PC-3 (cell line): ENCODE measurements around the gene KLF11. TPM values are rescaled to one million over a fixed set of nuclear protein-coding genes. Genes with fewer than 3 reads are reported as not detected.

Experiments
- ATAC-seq: fragments of 200-7000 bp; cut with Tn5 transposase; 2 replicates; pipeline ENCODE4 v1.9.1; 2020; ENCODE audit warnings: mild to moderate bottlenecking, moderate library complexity
- BruUV-seq: library from RNA; stranded (reverse); fragments of 400-500 nt; replicated peaks from 2 replicates; lab custom pipeline; 2021; lab: Mats Ljungman, UMichigan
- CTCF ChIA-PET: fragments of 300-600 bp; sonication (Branson Sonifier 250); formaldehyde crosslinking; loops from one replicate; lab custom pipeline; 2022; ENCODE audit warnings: antibody characterized with exemption; lab: Charles Lee
- POLR2A ChIA-PET: fragments of 300-600 bp; sonication (Branson Sonifier 250); formaldehyde crosslinking; loops from one replicate; lab custom pipeline; 2022; ENCODE audit warnings: antibody characterized with exemption; ENCODE audit not compliant: unreplicated experiment; lab: Charles Lee
- DNase-seq: peaks from one replicate; pipeline ENCODE4 v3.0.0-alpha.2; 2015
- H2AFZ ChIP-seq: fragments of 300-600 bp; sonication (generic); 2 replicates; pipeline ENCODE4 v1.6.0; 2016; ENCODE audit warnings: antibody characterized with exemption, low read length
- H3F3A ChIP-seq: fragments of 300-600 bp; sonication (generic); one replicate; pipeline ENCODE4 v1.6.0; 2017; ENCODE audit warnings: antibody characterized with exemption, low read length, control low read depth, mild to moderate bottlenecking; ENCODE audit not compliant: unreplicated experiment
- H3K27ac ChIP-seq: fragments of 300-600 bp; sonication (generic); 2 replicates; pipeline ENCODE4 v1.5.1; 2016; ENCODE audit warnings: mild to moderate bottlenecking, low read length
- H3K27me3 ChIP-seq: fragments of 300-600 bp; sonication (generic); 2 replicates; pipeline ENCODE4 v1.6.1; 2016; ENCODE audit warnings: low read length, mixed read lengths
- H3K36me3 ChIP-seq: fragments of 300-600 bp; sonication (generic); 2 replicates; pipeline ENCODE4 v1.6.1; 2016; ENCODE audit warnings: low read depth, mixed run types, low read length, mixed read lengths
- H3K4me1 ChIP-seq: fragments of 300-600 bp; sonication (generic); 2 replicates; pipeline ENCODE4 v1.5.1; 2016; ENCODE audit warnings: low read length; ENCODE audit not compliant: insufficient read depth
- H3K4me2 ChIP-seq: fragments of 300-600 bp; sonication (generic); 2 replicates; pipeline ENCODE4 v1.6.0; 2016; ENCODE audit warnings: low read length
- H3K4me3 ChIP-seq: fragments of 300-600 bp; sonication (generic); 2 replicates; pipeline ENCODE4 v1.5.1; 2016; ENCODE audit warnings: mild to moderate bottlenecking, low read length, mixed read lengths
- H3K79me2 ChIP-seq: fragments of 300-600 bp; sonication (generic); 2 replicates; pipeline ENCODE4 v1.6.1; 2017; ENCODE audit warnings: low read length, mixed read lengths
- H3K9ac ChIP-seq: fragments of 300-600 bp; sonication (generic); 2 replicates; pipeline ENCODE4 v1.6.0; 2016; ENCODE audit warnings: mild to moderate bottlenecking, low read length
- H3K9me2 ChIP-seq: fragments of 300-600 bp; sonication (generic); replicated peaks from 2 replicates; pipeline ENCODE4 v1.6.1; 2016; ENCODE audit warnings: mixed run types, low read length, mixed read lengths
- H3K9me3 ChIP-seq: fragments of 300-600 bp; sonication (generic); 2 replicates; pipeline ENCODE4 v1.6.1; 2016; ENCODE audit warnings: low read length, mixed read lengths
- H4K20me1 ChIP-seq: fragments of 300-600 bp; sonication (generic); 2 replicates; pipeline ENCODE4 v1.6.1; 2016; ENCODE audit warnings: low read length, mixed read lengths
- EZH2 ChIP-seq: fragments of 300-600 bp; sonication (generic); IDR thresholded peaks from one replicate; pipeline ENCODE4 v1.6.1; 2017; ENCODE audit warnings: antibody characterized with exemption, mild to moderate bottlenecking, low read length; ENCODE audit not compliant: unreplicated experiment
- EZH2phosphoT487 ChIP-seq: fragments of 300-600 bp; sonication (generic); IDR thresholded peaks from 2 replicates; pipeline ENCODE4 v1.6.1; 2018; ENCODE audit warnings: mild to moderate bottlenecking, antibody characterized with exemption, low read length, borderline replicate concordance
- intact Hi-C: fragments of 100-400 bp; cut with micrococcal nuclease; formaldehyde crosslinking; loops from 2 replicates; pipeline ENCODE4 v1.9.0; 2023
- total RNA-seq: library from RNA; depleted of rRNA; stranded (reverse); fragments of >200 nt; gene quantifications from 2 replicates; pipeline ENCODE4 v1.2.3, GENCODE V29; 2014
- TF ChIP-seq, protein P1 (sequence below): fragments of 300-600 bp; sonication (generic); conservative IDR thresholded peaks from 2 replicates; pipeline ENCODE4 v1.5.1; 2017; ENCODE audit warnings: antibody characterized with exemption, low read depth, mild to moderate bottlenecking, low read length

KLF11 gene
- total RNA-seq, 1 experiment from 2014 or later, result 13.4 TPM

GRCh38 chr2:10027660-10028330, 15.6 kb upstream of the KLF11 start:
- H3K9me2 ChIP-seq, result no peaks in the 10 kb centered on the region
- no peaks in the 10 kb centered on the region for H3K79me2 ChIP-seq
- H3F3A ChIP-seq, result no peaks in the 10 kb centered on the region
- H3K9me3 ChIP-seq, result no peaks in the 10 kb centered on the region
- H4K20me1 ChIP-seq, result no peaks in the 10 kb centered on the region
- H3K9ac ChIP-seq, result no peak overlapping the region
- no peak overlapping the region for H2AFZ ChIP-seq
- intact Hi-C loops, result loop anchor here (2.0 kb wide), 1 partner anchor 43 kb away; no protein-coding TSS in a partner anchor
- H3K27ac ChIP-seq, result no peak overlapping the region
- H3K4me3 ChIP-seq, result no peak overlapping the region
- TF ChIP-seq, protein P1, sequence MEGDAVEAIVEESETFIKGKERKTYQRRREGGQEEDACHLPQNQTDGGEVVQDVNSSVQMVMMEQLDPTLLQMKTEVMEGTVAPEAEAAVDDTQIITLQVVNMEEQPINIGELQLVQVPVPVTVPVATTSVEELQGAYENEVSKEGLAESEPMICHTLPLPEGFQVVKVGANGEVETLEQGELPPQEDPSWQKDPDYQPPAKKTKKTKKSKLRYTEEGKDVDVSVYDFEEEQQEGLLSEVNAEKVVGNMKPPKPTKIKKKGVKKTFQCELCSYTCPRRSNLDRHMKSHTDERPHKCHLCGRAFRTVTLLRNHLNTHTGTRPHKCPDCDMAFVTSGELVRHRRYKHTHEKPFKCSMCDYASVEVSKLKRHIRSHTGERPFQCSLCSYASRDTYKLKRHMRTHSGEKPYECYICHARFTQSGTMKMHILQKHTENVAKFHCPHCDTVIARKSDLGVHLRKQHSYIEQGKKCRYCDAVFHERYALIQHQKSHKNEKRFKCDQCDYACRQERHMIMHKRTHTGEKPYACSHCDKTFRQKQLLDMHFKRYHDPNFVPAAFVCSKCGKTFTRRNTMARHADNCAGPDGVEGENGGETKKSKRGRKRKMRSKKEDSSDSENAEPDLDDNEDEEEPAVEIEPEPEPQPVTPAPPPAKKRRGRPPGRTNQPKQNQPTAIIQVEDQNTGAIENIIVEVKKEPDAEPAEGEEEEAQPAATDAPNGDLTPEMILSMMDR, result no peak
- no peak for TF ChIP-seq EZH2
- no peak for TF ChIP-seq EZH2phosphoT487
- DNase-seq (no peak), ATAC-seq (no peak)
- CTCF ChIA-PET, result no interaction called here
- no peaks in the 10 kb centered on the region for H3K4me1 ChIP-seq
- no peaks in the 10 kb centered on the region for H3K27me3 ChIP-seq
- H3K4me2 ChIP-seq, result no peak overlapping the region
- H3K36me3 ChIP-seq, result no peaks in the 10 kb centered on the region
- POLR2A ChIA-PET, result no interaction called here
- no TSS peak for BruUV-seq

- CTCF ChIA-PET, result no interaction called here
- ATAC-seq, result no peak
- Histone ChIP-seq H3F3A (no peaks in the 10 kb centered on the region), H3K4me1 (no peaks in the 10 kb centered on the region), H3K79me2 (no peaks in the 10 kb centered on the region), H3K36me3 (no peaks in the 10 kb centered on the region), H3K9ac (no peak overlapping the region), H3K9me2 (no peaks in the 10 kb centered on the region), H4K20me1 (no peaks in the 10 kb centered on the region), H3K4me2 (no peak overlapping the region), H3K27ac (no peak overlapping the region), H2AFZ (no peak overlapping the region), H3K4me3 (no peak overlapping the region), H3K9me3 (no peaks in the 10 kb centered on the region), H3K27me3 (no peaks in the 10 kb centered on the region)
- DNase-seq, result no peak
- no TSS peak for BruUV-seq
- intact Hi-C loops, result loop anchor here (2.0 kb wide), 1 partner anchor 44 kb away; no protein-coding TSS in a partner anchor
- POLR2A ChIA-PET, result no interaction called here
- TF ChIP-seq, protein P1, result 0 out of 2 replicates have a peak, but pooled peaks have one; percentile 19
- no peak for TF ChIP-seq EZH2
- TF ChIP-seq EZH2phosphoT487, result no peak
Observed at GRCh38 chr2:10028407-10028987, 14.9 kb upstream of the KLF11 start.
